Fibroblast of mammary gland (primary cell): ENCODE results near the gene MAGI1.

ENCODE experiments used
- DNase-seq: peaks from one replicate; pipeline ENCODE4 v3.0.0-alpha.2; 2010; ENCODE audit warnings: low read depth
- H3K4me3 ChIP-seq: 2 replicates; pipeline ENCODE4 v1.5.1; 2011; ENCODE audit warnings: low read depth, mild to moderate bottlenecking, low read length, moderate library complexity; ENCODE audit not compliant: control insufficient read depth
- TF ChIP-seq, protein P1 (sequence below): conservative IDR thresholded peaks from 2 replicates; pipeline ENCODE4 v1.5.1; 2011; ENCODE audit warnings: low read depth, low read length, inconsistent platforms; ENCODE audit not compliant: control insufficient read depth, insufficient read depth

The MAGI1 gene

DNA sequence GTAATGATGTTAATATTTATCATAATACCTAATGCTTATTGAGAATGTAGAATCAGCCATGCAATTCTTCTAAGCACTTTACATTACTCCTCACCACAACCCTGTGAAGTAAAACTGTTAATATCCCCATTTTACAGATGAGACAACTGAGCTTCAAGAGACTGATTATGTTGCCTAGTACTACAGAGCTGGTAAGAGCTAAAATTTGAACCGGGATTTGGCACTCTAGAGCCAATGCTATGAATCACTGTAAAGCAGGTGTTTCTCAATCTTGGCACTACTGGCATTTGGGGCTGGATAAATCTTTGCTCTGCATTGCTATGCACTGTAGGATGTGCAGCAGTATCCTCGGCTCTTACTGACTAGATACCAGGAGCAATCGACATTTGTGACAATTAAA, 367.7 kb downstream of the MAGI1 start:
- DNase-seq: no peak
- TF ChIP-seq, protein P1, sequence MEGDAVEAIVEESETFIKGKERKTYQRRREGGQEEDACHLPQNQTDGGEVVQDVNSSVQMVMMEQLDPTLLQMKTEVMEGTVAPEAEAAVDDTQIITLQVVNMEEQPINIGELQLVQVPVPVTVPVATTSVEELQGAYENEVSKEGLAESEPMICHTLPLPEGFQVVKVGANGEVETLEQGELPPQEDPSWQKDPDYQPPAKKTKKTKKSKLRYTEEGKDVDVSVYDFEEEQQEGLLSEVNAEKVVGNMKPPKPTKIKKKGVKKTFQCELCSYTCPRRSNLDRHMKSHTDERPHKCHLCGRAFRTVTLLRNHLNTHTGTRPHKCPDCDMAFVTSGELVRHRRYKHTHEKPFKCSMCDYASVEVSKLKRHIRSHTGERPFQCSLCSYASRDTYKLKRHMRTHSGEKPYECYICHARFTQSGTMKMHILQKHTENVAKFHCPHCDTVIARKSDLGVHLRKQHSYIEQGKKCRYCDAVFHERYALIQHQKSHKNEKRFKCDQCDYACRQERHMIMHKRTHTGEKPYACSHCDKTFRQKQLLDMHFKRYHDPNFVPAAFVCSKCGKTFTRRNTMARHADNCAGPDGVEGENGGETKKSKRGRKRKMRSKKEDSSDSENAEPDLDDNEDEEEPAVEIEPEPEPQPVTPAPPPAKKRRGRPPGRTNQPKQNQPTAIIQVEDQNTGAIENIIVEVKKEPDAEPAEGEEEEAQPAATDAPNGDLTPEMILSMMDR: no peak
- H3K4me3 ChIP-seq: no peak overlapping the region

DNA sequence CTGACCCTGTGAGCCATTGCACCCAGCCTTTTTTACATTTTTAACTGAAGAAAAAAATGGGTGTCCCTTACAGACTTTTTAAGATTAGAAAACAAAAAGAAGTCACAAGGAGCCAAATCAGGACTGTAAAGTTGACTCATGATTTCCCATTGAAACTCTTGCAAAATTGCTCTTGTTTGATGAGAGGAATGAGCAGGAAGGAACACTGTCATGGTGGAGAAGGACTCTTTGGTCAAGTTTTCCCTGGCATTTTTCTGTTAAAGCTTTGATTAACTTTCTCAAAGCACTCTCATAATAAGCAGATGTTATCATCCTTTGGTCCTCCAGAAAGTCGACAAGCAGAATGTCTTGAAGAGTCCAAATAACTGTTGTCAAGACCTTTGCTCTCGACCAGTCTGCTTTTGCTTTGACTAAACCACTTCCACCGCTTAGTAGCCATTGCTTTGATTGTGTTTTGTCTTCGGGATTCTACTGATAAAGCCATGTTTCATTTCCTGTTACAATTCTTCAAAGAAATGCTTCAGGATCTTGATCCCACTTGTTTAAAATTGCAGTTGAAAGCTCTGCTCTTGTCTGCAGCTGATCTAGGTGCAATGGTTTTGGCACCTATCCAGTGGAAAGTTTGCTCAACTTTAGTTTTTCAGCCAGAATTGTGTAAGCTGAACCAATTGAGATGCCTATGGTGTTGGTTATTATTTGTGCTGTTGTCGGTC, 369.4 kb downstream of the MAGI1 start:
- TF ChIP-seq, protein P1: no peak
- DNase-seq: peak; percentile 56
- no peak overlapping the region for H3K4me3 ChIP-seq

DNA sequence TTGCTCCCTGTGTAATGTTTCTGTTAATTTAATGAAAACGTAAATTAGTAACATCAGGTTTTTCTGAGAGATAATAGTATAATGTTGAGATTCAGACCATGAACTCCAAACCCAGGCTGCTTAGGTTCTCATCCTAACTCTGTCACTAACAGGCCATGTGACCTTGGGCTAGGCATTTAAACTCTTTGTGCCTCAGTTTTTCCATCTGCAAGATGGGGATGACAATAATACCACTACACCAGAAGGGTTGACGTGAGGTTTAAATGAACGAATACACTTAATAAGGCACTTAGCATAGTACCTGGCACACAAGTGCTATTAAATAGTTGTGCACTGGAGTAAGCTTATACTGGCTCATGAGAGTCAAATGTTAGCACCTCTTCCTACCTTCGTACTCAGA, 370.8 kb downstream of the MAGI1 start:
- TF ChIP-seq, protein P1: no peak
- no peak overlapping the region for H3K4me3 ChIP-seq
- DNase-seq: no peak

- TF ChIP-seq, protein P1: peak; percentile 6
- H3K4me3 ChIP-seq: no peak overlapping the region
- peak; percentile 42 for DNase-seq
Measured at GRCh38 chr3:65666448-65667091, 372.1 kb downstream of the MAGI1 start.

- DNase-seq: no peak
- TF ChIP-seq, protein P1: no peak
- no peak overlapping the region for H3K4me3 ChIP-seq
Measured at GRCh38 chr3:65665915-65666314, 372.8 kb downstream of the MAGI1 start.

DNA sequence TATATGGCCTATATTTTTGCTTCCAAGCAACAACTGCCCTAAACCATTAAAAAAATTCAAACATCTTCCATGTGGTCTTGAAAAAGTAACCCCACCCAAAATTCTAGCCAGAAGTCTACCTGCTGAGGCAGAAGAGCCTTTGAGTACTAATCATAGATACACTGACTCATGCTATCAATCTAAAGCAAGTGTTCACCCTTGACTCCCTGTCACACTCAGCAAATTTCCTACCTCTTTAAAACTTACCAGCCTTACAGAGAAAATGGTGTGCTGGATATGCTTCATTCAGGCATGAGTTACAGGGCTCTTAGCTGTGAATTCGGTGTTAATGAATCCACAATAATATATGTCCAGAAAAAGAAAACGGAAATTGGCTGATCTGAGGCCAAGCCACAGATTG, 373.8 kb downstream of the MAGI1 start:
- TF ChIP-seq, protein P1: no peak

More for the DNA sequence above, 373.8 kb downstream of the MAGI1 start:
- no peak for DNase-seq
- no peak overlapping the region for H3K4me3 ChIP-seq
